ENCODE results near the gene PRUNE2. TPM values are rescaled to one million over a fixed set of nuclear protein-coding genes. Genes with fewer than 3 reads are reported as not detected.
"Not testable (repeated sequence)": the region's sequence is repeated elsewhere in the genome, so short reads cannot be mapped to it uniquely, and the experiment has no call there.

The PRUNE2 gene
- total RNA-seq, 4 donors from 2014 or later, result 3.7 to 7.8 (median 4.9) TPM

DNA sequence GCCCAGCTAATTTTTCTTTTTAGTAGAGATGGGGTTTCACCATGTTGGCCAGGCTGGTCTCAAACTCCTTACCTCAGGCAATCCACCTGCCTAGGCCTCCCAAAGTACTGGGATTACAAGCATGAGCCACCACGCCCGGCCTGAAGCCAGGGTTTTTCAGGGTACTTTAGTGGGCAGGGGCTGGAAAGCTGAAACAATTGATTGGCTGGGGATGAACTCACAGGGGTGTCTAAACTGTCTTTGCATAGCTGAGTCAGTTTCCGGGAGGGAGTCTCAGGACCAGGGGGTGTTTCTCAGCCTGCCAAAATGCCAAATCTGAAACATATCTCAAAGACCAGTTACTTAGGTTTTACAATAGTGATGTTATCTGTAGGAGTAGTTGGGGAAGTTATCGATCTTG, 46.1 kb downstream of the PRUNE2 start:
- Histone ChIP-seq H3K36me3 (no peaks in the 10 kb centered on the region), H3K4me1 (no peaks in the 10 kb centered on the region), H3K27me3 (no peaks in the 10 kb centered on the region), H3K27ac (no peak overlapping the region), H3K9me3 (no peaks in the 10 kb centered on the region), H3K4me3 (replicated peaks in 1 of 3) (no peak overlapping the region)
- DNase-seq, result no peak
- 85 to 88% methylated on average over 4 of the region's 4 CpGs for WGBS, 2 donors
- intact Hi-C loops (cut with DNase I), result no loop called here
- no peak for TF ChIP-seq POLR2A (IDR thresholded peaks at IDR 0.05)

DNA sequence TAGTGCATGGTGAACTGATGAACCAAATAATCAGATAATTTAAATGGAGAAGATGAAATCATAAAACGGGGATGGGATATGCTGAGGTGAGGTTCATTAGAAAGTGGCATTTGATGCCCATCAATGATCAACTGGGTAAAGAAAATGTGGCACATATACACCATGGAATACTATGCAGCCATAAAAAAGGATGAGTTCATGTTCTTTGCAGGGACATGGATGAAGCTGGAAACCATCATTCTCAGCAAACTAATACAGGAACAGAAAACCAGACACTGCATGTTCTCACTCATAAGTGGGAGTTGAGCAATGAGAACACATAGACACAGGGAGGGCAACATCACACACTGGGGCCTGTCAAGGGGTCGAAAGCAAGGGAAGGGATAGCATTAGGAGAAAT, 47.7 kb downstream of the PRUNE2 start:
- WGBS, 2 donors, result 94 to 97% methylated on average over 2 of the region's 2 CpGs
- H3K27ac ChIP-seq; H3K9me3 ChIP-seq; H3K36me3 ChIP-seq; H3K4me1 ChIP-seq; DNase-seq; H3K27me3 ChIP-seq; intact Hi-C loops (cut with DNase I); H3K4me3 ChIP-seq (replicated peaks in 1 of 3): not testable (repeated sequence)

DNA sequence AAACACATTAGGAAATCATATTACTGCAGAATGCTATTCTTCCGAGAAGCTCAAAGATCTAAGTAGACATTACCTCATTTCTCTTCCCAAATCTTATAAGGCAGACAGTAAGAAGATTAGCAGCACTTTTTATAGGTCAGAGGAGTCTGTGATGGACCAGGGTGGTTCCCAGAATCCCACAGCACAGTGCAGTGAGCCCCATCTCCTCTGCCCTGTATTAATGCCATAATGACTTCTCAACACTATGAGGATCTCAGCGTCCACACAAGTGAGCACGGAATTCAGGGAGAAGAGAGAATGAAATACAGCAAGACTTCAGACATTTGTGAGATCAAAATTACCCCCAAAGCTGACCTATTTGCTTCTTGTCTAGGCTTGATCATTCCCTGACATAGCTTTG, 49.9 kb downstream of the PRUNE2 start:
- Histone ChIP-seq H3K4me3 (replicated peaks in 1 of 3) (no peak overlapping the region), H3K9me3 (no peaks in the 10 kb centered on the region), H3K4me1 (no peaks in the 10 kb centered on the region), H3K27ac (no peak overlapping the region), H3K27me3 (no peaks in the 10 kb centered on the region), H3K36me3 (no peaks in the 10 kb centered on the region)
- 88 to 90% methylated on average over 3 of the region's 3 CpGs for WGBS, 2 donors
- TF ChIP-seq, protein P1, sequence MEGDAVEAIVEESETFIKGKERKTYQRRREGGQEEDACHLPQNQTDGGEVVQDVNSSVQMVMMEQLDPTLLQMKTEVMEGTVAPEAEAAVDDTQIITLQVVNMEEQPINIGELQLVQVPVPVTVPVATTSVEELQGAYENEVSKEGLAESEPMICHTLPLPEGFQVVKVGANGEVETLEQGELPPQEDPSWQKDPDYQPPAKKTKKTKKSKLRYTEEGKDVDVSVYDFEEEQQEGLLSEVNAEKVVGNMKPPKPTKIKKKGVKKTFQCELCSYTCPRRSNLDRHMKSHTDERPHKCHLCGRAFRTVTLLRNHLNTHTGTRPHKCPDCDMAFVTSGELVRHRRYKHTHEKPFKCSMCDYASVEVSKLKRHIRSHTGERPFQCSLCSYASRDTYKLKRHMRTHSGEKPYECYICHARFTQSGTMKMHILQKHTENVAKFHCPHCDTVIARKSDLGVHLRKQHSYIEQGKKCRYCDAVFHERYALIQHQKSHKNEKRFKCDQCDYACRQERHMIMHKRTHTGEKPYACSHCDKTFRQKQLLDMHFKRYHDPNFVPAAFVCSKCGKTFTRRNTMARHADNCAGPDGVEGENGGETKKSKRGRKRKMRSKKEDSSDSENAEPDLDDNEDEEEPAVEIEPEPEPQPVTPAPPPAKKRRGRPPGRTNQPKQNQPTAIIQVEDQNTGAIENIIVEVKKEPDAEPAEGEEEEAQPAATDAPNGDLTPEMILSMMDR (IDR thresholded peaks at IDR 0.05), result no peak
- TF ChIP-seq POLR2A (IDR thresholded peaks at IDR 0.05), result no peak
- intact Hi-C loops (cut with DNase I), result no loop called here
- DNase-seq, result no peak

DNA sequence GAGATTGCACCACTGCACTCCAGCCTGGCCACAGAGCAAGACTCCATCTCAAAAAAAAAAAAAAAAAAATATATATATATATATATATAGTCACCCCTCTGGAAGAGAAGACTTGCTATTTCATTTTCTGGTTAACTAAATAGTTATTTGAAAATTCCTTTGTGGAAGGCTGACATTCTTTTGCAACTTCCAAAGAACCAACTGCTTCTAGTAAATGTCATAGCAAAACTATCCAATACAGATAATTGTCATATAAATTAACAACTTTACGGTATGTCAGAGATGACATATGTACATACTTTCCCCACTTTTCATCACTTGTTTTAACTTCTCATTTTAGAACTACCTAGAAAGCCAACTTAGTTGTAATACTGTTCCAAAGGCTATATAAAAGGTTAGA, 50.9 kb downstream of the PRUNE2 start:
- no peak for TF ChIP-seq POLR2A (IDR thresholded peaks at IDR 0.05)
- TF ChIP-seq, protein P1 (IDR thresholded peaks at IDR 0.05), result no peak
- Histone ChIP-seq H3K4me3 (replicated peaks in 1 of 3) (no peak overlapping the region), H3K9me3 (no peaks in the 10 kb centered on the region), H3K4me1 (no peaks in the 10 kb centered on the region), H3K27me3 (no peaks in the 10 kb centered on the region), H3K27ac (no peak overlapping the region), H3K36me3 (no peaks in the 10 kb centered on the region)
- no peak for DNase-seq
- intact Hi-C loops (cut with DNase I), result no loop called here
- WGBS, 2 donors, result 88 to 93% methylated on average over 1 of the region's 1 CpG

DNA sequence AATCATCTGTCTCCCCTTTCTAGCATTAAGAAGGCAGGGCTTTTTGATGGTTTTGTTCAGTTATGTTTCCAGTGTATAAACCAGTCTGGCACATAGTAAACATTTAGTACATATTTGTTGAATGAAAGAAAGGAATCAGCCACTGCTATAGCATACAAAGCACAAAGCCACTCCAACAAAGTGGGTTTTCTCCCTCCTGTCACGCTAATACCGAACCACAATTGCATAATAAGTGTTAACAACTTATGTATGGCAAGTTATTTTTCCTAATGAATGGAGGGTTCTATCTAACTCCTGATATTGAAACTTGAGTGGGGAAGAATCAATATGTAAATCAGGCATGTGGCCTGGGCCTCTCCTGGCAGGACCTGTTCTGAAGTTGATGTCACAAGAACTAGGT, 53.9 kb downstream of the PRUNE2 start:
- no peak for TF ChIP-seq POLR2A (IDR thresholded peaks at IDR 0.05)
- TF ChIP-seq, protein P1 (IDR thresholded peaks at IDR 0.05), result no peak
- DNase-seq, result no peak
- H3K4me1 ChIP-seq, result no peaks in the 10 kb centered on the region
- intact Hi-C loops (cut with DNase I), result no loop called here
- no peaks in the 10 kb centered on the region for H3K9me3 ChIP-seq
- WGBS, 2 donors, result 93 to 94% methylated on average over 2 of the region's 2 CpGs
- H3K4me3 ChIP-seq (replicated peaks in 1 of 3), result no peak overlapping the region
- no peak overlapping the region for H3K27ac ChIP-seq
- no peaks in the 10 kb centered on the region for H3K36me3 ChIP-seq
- no peaks in the 10 kb centered on the region for H3K27me3 ChIP-seq

DNA sequence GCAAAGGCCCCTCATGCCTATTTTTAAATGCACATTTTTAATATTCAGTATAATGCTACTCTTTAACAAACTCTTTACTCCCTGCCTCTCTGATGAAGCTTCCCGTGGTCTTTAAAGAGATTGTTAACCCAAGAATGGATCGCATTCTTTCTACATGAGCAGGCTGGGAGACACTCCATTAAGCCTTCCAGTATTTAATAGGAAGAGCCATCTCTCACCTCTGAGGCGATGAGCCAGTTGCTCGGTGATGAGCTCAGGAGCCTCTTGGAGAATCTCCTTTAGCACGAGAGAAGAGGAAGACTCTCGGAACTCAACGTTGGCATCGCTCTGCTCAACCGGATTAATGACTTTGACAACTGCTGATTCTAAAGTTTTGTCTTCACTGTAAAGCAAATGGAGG, 59.6 kb downstream of the PRUNE2 start:
- Histone ChIP-seq H3K36me3 (no peaks in the 10 kb centered on the region), H3K27me3 (no peaks in the 10 kb centered on the region), H3K9me3 (no peaks in the 10 kb centered on the region), H3K4me1 (no peaks in the 10 kb centered on the region), H3K4me3 (replicated peaks in 1 of 3) (no peak overlapping the region), H3K27ac (no peak overlapping the region)
- intact Hi-C loops (cut with DNase I), result no loop called here
- 71 to 75% methylated on average over 9 of the region's 9 CpGs for WGBS, 2 donors
- TF ChIP-seq POLR2A (IDR thresholded peaks at IDR 0.05), result no peak
- TF ChIP-seq, protein P1 (IDR thresholded peaks at IDR 0.05), result no peak
- no peak for DNase-seq
